ENCODE measurements around the gene CCDC40. TPM values are rescaled to one million over a fixed set of nuclear protein-coding genes. Genes with fewer than 3 reads are reported as not detected.

CCDC40 gene
- total RNA-seq, 1 donor from 2014 or later, result 9.5 TPM

- Mint-ChIP-seq H3K27me3 (ENCODE audit: unreplicated experiment) (no peaks in the 10 kb centered on the region), H3K9me3 (ENCODE audit: unreplicated experiment) (no peaks in the 10 kb centered on the region), H3K36me3 (ENCODE audit: unreplicated experiment) (no peaks in the 10 kb centered on the region), H3K4me1 (ENCODE audit: unreplicated experiment) (peaks cover 21% of the 10 kb centered on the region), H3K4me3 (ENCODE audit: unreplicated experiment) (no peak overlapping the region), H3K27ac (ENCODE audit: unreplicated experiment) (no peak overlapping the region)
- TF ChIP-seq CTCF (IDR thresholded peaks at IDR 0.05), result no peak
- no peak for DNase-seq (ENCODE audit: extremely low spot score, unreplicated experiment)
Measured at GRCh38 chr17:80024206-80024972, 12.1 kb upstream of the CCDC40 start.

GRCh38 chr17:80025140-80025539, 11.3 kb upstream of the CCDC40 start:
- Mint-ChIP-seq H3K36me3 (ENCODE audit: unreplicated experiment) (no peaks in the 10 kb centered on the region), H3K27ac (ENCODE audit: unreplicated experiment) (no peak overlapping the region), H3K4me1 (ENCODE audit: unreplicated experiment) (peaks cover 29% of the 10 kb centered on the region), H3K9me3 (ENCODE audit: unreplicated experiment) (no peaks in the 10 kb centered on the region), H3K27me3 (ENCODE audit: unreplicated experiment) (no peaks in the 10 kb centered on the region), H3K4me3 (ENCODE audit: unreplicated experiment) (no peak overlapping the region)
- DNase-seq (ENCODE audit: extremely low spot score, unreplicated experiment), result no peak
- TF ChIP-seq CTCF (IDR thresholded peaks at IDR 0.05), result no peak

GRCh38 chr17:80025796-80026195, 10.6 kb upstream of the CCDC40 start:
- no peak for TF ChIP-seq CTCF (IDR thresholded peaks at IDR 0.05)
- Mint-ChIP-seq H3K36me3 (ENCODE audit: unreplicated experiment) (no peaks in the 10 kb centered on the region), H3K27me3 (ENCODE audit: unreplicated experiment) (no peaks in the 10 kb centered on the region), H3K27ac (ENCODE audit: unreplicated experiment) (no peak overlapping the region), H3K4me3 (ENCODE audit: unreplicated experiment) (no peak overlapping the region), H3K4me1 (ENCODE audit: unreplicated experiment) (peaks cover 29% of the 10 kb centered on the region), H3K9me3 (ENCODE audit: unreplicated experiment) (no peaks in the 10 kb centered on the region)
- DNase-seq (ENCODE audit: extremely low spot score, unreplicated experiment), result no peak

GRCh38 chr17:80026359-80027042, 9.9 kb upstream of the CCDC40 start:
- peaks cover 29% of the 10 kb centered on the region for H3K4me1 Mint-ChIP-seq (ENCODE audit: unreplicated experiment)
- no peaks in the 10 kb centered on the region for H3K9me3 Mint-ChIP-seq (ENCODE audit: unreplicated experiment)
- no peaks in the 10 kb centered on the region for H3K27me3 Mint-ChIP-seq (ENCODE audit: unreplicated experiment)
- H3K27ac Mint-ChIP-seq (ENCODE audit: unreplicated experiment), result no peak overlapping the region
- no peak for DNase-seq (ENCODE audit: extremely low spot score, unreplicated experiment)
- H3K36me3 Mint-ChIP-seq (ENCODE audit: unreplicated experiment), result no peaks in the 10 kb centered on the region
- no peak for TF ChIP-seq CTCF (IDR thresholded peaks at IDR 0.05)
- H3K4me3 Mint-ChIP-seq (ENCODE audit: unreplicated experiment), result no peak overlapping the region

- Mint-ChIP-seq H3K27ac (ENCODE audit: unreplicated experiment) (no peak overlapping the region), H3K36me3 (ENCODE audit: unreplicated experiment) (no peaks in the 10 kb centered on the region), H3K4me3 (ENCODE audit: unreplicated experiment) (no peak overlapping the region), H3K9me3 (ENCODE audit: unreplicated experiment) (no peaks in the 10 kb centered on the region), H3K4me1 (ENCODE audit: unreplicated experiment) (peaks cover 30% of the 10 kb centered on the region), H3K27me3 (ENCODE audit: unreplicated experiment) (no peaks in the 10 kb centered on the region)
- DNase-seq (ENCODE audit: extremely low spot score, unreplicated experiment), result no peak
- TF ChIP-seq CTCF (IDR thresholded peaks at IDR 0.05), result no peak
Measured at GRCh38 chr17:80027043-80027435, 9.4 kb upstream of the CCDC40 start.
